GM19099 (cell line): Measurements from ENCODE around the gene MAML2.

Source experiments
- POLR2A ChIP-seq: IDR thresholded peaks from 3 replicates; pipeline ENCODE4 v1.6.1; 2011; ENCODE audit warnings: low read depth; ENCODE audit not compliant: insufficient read length; ENCODE audit errors: extremely low read depth

MAML2 gene

DNA sequence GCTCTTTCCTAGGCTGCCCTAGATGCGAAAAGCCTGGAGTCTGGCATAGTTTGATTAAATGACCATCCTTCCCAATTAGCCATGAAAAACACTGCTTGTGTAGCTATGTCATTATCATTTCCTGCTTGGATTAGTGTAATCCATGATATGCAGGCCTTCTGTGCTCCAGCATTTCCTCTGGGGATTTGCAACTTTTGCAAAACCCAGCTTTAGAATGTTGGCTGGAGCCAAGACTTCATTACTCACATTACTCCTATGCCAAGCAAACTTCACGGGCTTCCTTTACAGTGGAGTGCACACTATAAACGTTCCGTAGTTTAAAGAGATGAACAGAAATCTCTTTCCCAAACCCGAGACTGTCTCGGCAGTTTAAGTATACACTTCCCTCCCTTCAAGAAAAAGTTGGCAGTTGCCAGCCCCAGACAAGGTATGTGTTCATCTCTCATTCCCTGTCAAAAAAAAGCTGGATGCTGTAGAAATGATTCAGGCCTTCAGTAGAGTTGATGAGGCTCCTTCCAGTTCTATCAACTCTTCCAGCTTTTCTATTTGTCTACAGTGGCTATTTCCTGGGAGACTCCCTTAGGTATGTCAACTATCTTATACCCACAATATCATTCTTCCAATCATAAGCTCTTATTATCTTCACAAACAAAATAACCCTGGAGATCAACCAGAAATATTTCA lies 180.0 kb downstream of the MAML2 start:
- TF ChIP-seq POLR2A, result no peak

DNA sequence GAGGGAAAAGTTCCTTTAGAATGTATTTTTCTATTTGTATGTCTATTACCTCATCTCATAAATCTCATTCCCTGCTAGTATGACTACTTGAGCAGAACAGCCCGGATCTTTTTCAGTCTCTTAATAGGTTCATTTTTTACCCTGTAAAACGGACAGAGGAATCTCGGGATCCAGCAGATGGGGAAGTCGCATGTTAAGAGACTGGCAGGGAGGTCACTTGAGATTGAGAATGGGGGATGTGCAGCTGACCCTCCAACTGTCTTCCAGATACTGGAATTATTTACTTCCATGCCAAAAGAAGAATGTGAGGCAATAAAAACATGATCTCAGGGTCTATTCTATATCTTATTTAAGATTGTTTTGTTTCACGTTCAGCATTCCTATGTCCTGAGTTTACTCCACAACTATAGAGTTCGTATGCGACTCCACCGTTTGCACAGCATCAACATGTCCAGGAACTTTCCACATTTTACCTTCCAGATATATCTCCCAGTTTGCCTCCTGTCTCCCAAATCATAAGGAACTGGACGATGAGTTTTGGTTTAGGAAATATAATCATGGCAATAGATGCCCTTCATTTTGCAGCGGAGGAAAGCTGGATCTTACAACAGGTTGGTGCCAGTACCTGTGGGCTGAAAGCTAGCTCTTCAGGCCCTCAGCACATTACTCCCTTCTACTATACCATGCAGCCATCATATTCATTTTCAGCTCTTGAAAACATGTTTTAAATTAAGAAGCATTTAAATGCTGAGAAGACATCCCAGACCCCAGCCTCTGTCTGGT lies 181.5 kb downstream of the MAML2 start:
- no peak for TF ChIP-seq POLR2A

DNA sequence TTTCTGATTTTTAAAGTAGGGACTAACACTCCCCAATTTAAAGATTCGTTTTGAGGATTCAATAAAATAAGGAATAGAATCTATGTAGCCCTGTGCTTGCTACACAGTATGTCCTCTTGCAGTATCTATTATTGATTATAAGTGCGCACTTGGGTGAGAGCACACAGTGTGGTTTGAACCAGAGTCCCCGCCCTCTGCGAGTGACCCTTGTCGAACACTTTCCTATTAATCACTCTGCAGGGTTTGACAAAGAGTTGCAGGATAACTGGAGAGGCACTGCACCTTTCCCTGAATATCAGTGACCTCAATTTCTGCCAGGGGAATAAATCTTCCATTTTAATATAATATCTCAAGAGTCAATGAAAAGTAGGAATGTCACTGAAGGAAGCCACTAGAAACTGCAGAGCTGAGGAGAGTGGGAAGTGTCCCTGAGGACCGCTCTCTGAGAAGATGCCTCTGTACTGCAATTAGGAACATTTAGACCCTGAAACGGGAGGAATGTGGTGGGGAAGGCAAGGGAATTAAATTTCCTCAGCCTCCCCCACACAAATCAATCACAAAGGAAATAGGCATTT lies 182.2 kb downstream of the MAML2 start:
- no peak for TF ChIP-seq POLR2A

DNA sequence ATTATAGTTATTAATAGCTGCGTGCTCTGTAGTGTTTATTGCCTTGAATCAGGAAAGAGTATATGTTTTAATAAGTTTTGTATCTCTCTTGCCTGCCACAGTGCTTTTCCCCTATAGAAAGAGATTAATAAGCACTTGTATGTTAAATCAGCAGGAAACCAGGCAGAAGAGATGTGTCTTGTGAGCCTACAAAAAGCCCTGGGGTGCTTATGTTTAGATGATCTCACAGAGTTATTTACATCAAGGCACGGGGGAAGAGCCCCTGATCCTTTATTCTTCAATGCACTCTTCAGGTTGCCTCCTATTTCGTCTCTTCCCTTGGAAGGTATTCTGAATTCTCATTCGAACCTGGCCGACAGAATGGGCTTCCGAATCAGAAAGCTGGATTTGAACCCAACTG lies 183.0 kb downstream of the MAML2 start:
- no peak for TF ChIP-seq POLR2A

DNA sequence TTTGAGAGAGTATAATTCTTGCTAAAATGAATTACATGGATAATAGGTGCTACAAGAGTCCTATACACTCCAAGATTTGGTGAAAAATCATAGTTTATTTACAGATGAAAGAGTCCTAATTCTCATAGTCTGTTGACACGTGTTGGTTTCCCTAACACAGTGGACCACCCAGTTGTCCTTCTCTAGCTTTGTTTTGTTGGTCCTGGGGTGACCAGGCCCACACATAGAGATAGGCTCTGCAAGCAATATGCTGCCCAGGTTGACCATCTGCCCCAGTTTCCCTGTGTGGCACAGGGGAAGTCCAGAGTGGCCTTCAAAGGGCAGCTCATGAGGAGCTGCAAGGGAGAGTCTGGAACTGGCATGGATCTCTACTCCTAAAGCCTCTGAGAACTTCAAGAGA lies 184.9 kb downstream of the MAML2 start:
- no peak for TF ChIP-seq POLR2A

DNA sequence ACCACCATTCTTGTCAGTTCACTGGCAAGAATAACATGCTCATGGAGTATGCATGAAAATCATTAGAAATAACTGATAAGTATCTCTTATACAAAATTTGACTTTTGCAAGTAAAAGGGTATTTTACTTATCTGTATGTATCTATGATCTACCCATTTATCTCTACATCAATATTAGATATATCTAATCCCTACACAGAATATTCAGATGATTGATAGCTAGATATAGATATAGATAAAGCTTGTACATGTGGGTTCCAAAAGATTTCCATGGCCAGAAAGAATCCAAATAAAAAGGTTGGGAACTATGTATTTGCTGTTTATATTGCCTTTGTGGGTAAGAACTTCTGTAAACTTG lies 185.5 kb downstream of the MAML2 start:
- TF ChIP-seq POLR2A, result no peak

DNA sequence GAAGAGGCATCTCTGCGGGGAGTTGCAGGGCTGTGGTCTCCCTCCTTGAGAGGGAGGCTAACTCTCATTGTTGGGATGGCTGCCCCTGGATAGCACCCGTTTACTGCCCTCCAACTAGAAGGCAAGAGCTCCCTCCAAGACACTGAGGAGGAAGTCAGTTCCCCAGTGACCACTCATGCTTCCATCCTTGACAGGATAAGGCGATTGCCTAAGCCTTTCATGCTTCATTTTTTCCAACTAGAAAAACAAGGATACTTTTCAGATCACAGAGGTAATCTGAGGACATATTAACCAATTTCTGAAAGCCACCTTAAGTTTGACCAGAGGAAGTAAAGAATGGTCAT lies 186.6 kb downstream of the MAML2 start:
- TF ChIP-seq POLR2A, result no peak

DNA sequence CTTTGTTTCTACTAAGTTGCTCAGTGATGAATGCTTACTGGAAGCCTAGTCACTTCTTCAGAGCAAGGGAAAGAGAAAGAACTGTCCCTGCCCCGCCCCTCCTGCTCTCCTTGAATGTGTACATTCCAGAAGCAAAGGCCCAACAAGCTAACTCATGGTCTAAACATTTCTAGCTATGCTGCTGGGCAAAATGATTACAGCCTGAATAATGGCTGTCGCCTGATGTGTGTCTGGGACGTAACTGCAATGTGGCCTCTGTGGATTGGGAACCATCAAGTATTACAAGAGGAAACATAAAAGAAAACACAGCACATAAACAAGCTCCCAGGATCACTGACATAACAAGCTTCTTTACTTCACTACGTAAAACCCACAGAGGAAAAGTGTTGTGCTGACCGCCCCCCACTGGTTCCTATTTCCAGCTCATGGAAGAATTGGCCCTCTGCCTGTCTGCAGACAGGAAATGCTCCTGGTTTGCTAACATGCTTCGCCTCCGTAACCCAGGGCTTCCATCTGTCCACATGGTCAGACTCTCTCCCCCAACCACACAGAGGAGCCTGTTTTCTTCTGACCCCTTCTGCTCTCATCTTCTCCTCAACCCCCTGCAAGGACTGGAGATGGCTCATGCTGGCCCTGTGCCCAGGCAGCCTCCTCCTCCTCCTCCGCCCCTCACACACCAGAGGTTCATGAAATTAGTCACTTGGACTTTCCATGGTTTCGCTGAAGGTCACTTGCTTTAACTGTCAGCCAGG lies 187.2 kb downstream of the MAML2 start:
- TF ChIP-seq POLR2A, result peak; percentile 11

DNA sequence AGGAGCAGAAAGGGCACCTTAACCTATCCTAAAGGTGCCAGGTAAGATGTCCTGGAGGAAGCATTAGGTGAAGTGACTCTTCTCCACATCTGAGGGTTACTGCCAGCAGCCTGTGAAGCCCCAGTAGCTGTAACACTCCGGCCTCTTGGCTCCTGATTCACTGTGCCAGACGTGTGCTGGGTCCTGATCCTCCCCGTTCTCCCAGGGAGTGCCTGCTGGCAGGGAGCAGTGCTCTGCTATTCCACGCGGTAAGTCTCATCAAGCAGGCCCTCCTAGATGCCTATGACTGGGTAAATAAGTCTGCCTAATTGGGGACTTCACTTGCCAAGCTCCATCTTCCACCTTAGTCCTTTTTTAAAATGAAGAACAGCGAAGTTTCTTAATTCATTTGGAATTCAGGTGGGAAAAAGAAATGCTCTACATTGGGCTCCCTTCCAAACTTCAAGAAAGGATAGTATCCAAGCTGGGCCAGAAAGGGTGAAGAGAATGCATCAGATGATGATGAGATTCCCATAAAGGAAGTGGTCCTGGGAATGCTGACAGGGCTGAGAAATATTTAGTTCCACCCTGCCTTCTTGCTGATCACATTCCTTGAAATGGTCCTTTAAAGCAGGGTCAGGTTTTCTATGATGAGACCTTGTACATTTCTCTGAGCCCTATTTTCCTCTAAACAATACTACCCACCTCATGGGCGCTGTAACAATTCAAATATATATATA lies 188.0 kb downstream of the MAML2 start:
- no peak for TF ChIP-seq POLR2A

DNA sequence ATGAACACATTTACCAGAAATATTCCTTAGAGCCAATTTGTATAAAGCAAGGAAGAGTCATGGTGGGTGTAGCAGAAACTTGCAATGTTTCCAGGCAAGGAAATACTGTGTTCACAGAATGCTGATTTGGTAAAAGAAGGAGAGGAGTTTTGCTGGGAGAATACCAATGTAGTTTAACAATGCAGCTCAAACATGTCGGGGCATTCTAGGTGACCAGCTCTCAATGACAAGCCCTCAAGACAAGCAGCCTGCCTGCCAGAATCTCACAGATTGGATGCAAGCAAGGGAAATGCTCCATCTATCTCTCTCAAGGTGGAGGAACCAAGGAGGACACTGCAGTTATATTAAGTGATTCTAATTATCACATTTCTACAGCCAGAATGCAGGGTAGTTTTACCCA lies 190.4 kb downstream of the MAML2 start:
- no peak for TF ChIP-seq POLR2A

DNA sequence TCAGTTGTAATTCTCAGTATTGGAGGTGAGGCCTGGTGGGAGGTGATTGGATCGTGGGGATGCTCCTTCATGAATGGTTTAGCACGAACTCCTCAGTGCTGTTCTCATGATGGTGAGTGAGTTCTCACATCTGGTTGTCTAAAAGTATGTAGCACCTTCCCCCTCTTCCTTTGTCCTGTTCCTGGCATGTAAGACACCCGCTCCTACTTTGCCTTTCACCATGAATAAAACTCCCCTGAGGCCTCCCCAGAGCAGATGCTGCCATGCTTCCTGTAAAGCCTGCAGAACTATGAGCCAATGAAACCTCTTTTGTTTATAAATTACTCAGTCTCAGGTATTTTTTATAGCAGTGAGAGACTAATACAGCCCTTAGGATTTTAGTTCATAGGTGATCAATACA lies 191.5 kb downstream of the MAML2 start:
- no peak for TF ChIP-seq POLR2A

DNA sequence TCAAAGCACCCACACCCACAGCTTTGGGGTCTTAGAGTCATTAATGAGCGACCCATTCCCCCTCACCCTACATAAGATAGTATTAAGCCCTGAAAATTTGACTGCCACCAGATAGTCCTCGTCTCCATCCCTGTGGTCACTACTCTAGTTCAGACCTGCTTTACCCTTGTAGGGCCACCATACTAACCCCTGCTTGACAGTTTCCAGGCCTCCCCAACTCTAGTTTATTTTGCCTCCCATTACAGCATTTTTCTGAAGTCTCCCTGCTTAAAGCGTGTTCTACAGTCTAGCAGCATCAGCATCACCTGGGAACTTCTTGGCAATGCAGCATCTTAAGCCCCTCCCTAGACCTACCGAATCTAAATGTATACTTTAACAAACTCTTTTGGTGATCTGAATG lies 192.4 kb downstream of the MAML2 start:
- TF ChIP-seq POLR2A, result no peak

DNA sequence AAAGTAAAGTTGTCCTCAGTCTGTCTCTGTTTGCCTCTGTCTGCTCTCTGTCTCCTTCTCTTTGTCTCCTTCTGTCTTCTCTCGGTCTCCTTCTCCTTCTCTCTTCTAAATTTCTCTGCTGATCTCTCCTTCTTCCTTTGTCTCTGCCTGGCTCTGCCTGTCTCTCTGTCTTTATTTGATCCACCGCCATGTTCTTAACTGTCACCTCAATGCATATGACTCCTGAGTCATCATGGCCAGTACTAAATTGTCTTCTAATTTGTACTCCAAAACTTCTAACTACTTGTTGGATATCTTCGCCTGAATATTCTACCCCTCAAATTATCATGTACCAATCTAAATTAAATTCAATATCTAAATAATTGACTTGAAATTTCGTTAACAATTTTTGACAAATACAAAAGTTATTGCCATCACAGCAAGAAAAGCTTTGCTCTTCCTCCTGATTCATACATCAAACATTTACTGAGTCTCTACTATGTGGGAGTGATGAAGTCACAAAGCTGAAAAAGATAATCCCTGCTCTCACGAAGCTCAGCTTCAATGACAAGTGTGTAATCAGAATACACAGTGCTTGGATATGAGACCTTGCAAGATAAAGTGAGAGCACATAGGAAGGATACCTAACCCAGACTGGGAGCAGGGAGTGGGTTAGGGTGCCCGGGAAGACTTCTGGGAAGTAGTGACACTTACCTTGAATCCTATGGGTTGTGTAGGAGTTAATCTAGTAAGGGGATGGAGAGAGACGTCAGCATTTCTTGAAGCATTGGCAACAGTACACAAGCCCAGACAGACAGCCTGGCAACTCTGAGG lies 193.0 kb downstream of the MAML2 start:
- no peak for TF ChIP-seq POLR2A

DNA sequence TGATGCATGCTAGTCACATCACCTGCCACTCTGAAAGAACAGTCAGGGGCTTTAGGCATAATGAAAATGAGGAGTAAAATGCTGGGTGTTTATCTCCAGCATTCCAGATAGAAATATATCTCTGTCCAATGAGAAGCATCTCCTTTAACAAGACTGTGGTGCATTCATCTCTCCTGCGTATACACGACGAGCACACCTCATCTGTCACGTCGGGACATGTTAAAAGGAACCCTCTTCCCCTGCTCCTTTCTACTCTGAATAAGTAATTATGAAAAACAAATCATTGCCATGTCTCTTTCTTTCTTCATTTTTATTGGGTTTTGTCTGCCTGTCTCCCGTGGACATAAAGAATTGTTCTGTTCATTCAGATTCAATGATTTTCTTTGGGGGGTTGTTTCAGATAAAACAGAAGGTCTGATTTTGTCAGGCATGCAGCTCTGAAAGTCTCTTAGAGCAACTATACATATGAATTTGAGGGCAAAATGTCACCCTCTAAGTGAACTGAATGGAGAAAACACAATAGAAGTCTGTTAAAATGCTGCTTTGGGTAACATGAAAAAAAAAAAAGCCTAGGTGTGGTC lies 195.0 kb downstream of the MAML2 start:
- TF ChIP-seq POLR2A, result no peak

DNA sequence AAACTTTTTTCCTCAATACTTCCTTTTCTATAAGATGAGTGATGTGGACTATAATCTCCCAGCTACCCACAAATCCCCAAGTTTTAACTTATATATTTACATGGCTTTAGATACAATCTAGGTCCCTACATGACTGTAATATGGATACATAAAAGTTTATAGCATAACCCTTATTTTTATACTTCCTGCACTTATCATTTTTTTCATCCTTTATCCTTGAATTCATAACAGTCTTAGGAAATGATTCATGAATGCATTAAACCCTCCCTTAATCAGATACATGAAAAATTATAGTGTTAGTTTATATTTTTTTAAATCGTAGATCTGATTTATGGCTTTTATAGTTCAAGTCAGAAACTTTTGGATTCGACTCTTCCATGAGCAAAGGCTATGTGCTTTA lies 195.8 kb downstream of the MAML2 start:
- no peak for TF ChIP-seq POLR2A

DNA sequence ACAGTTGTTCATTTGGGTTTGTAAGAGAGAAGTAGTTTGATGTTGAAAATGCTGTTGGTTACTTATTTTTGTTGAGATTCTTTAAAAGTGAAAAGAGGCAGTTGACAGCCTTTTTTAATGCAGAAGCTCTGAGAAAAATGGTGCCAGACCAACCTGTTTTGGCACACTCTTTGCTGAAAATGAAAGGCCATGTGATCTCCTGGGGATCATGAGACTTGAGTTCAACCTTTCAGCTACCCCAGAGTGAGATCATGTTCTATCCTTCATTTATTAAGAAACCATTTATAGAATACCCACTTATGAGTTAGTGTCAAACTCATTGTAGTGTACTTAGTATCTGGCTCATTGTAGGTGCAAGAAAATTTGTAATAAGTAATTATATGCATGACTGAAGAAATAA lies 196.2 kb downstream of the MAML2 start:
- TF ChIP-seq POLR2A, result no peak
